Right lobe of liver (tissue), 6 donors: ENCODE measurements around the gene BTBD6. TPM values are rescaled to one million over a fixed set of nuclear protein-coding genes. Genes with fewer than 3 reads are reported as not detected.
A peak's percentile ranks its signal among the peaks of the same experiment; 100 is the strongest.
"Not testable (repeated sequence)": the region's sequence is repeated elsewhere in the genome, so short reads cannot be mapped to it uniquely, and the experiment has no call there.

Experiments
- ATAC-seq, 4 donors: fragments of 200-7000 bp; cut with Tn5 transposase; one replicate each; pipeline ENCODE4 v1.9.1; 2020; ENCODE audit warnings: mild to moderate bottlenecking in 4 of 4, moderate library complexity in 4 of 4
- DNase-seq, 3 donors: peaks; one replicate each; pipeline ENCODE4 v3.0.0-alpha.2; 2020
- H3K27ac ChIP-seq, 3 donors: fragments of 200-600 bp; one replicate each; pipeline ENCODE4 v1.8.0; 2022
- H3K27me3 ChIP-seq, 2 donors: fragments of 200-600 bp; one replicate each; pipeline ENCODE4 v1.8.0; 2022
- H3K36me3 ChIP-seq, 4 donors: fragments of 200-600 bp; sonication (generic) in 1 of 4; one replicate each; pipeline versions ENCODE4 v1.5.1 to v1.8.0; 2017 to 2022; ENCODE audit warnings: control low read depth in 1 of 4
- H3K4me1 ChIP-seq, 4 donors: fragments of 200-600 bp; sonication (generic) in 1 of 4; one replicate each; pipeline versions ENCODE4 v1.5.1 to v1.8.0; 2017 to 2022; ENCODE audit warnings: control low read depth in 1 of 4
- H3K4me3 ChIP-seq, 3 donors: fragments of 200-600 bp; one replicate each; pipeline ENCODE4 v1.8.0; 2022
- H3K9me3 ChIP-seq, 4 donors: fragments of 200-600 bp; sonication (generic) in 1 of 4; one replicate each; pipeline versions ENCODE4 v1.5.1 to v1.8.0; 2017 to 2022; ENCODE audit warnings: control low read depth in 1 of 4
- POLR2A ChIP-seq: fragments of 450-650 bp; IDR thresholded peaks from one replicate; pipeline ENCODE4 v1.6.1; 2017; ENCODE audit warnings: antibody characterized with exemption, mild to moderate bottlenecking
- WGBS: methylation state at CpG from one replicate; pipeline ENCODE4 v1.1.6; 2018; ENCODE audit warnings: low coverage, low lambda C conversion rate; ENCODE audit not compliant: insufficient coverage; ENCODE audit errors: missing lambda C conversion rate; 5-methylcytosine and 5-hydroxymethylcytosine counted together
- intact Hi-C, 2 donors: fragments of 100-400 bp; cut with DNase I; formaldehyde crosslinking; loops; one replicate each; pipeline versions ENCODE4 v1.11.2 to v1.14.1; 2022
- total RNA-seq, 6 experiments: library from RNA; depleted of rRNA in 2 of 6; stranded (reverse); fragments of >200 nt in 2 of 6; fragmentation: NEBNext Ultra II Directional in 3 of 6; extraction: Animal tissue kit (Norgen Biotek cat#: 25700) in 3 of 6; gene quantifications; one replicate each; pipeline versions ENCODE4 v1.1.0 to v1.2.4, GENCODE V29; 2016 to 2023
- TF ChIP-seq, protein P1 (sequence below), 4 donors: fragments of 200-600 bp in 3 of 4; fragments of 450-650 bp in 1 of 4; IDR thresholded peaks; one replicate each; pipeline versions ENCODE4 v1.5.1 to v1.8.0; 2016 to 2022; ENCODE audit warnings: antibody characterized with exemption in 4 of 4, mild to moderate bottlenecking in 2 of 4
- donor health status: DM: no; HTN: yes; CAD: no.
- donor health status: DM: no; HTN: no; CAD: no.
- donor health status: DM: no; HTN: no; CAD: no.
- donor health status: DM: no; HTN: yes; CAD: no.
- donor health status: DM: no; HTN: yes; CAD: no.

BTBD6 gene
- total RNA-seq, 6 experiments from 2014 or later = 16.5 to 25.0 (median 17.7) TPM

GRCh38 chr14:105285174-105285573, 36.8 kb downstream of the BTBD6 start:
- peak; percentile 83 to 86 (median 84) for ATAC-seq
- H3K4me1 ChIP-seq = peaks cover 0 to 43% (median 18%) of the 10 kb centered on the region in 4 donors
- peak overlapping the region in 2 of 3 donors; percentile 31 to 63 for H3K27ac ChIP-seq
- peak; percentile 45 to 82 (median 69) for DNase-seq
- no peaks in the 10 kb centered on the region for H3K27me3 ChIP-seq
- TF ChIP-seq POLR2A = no peak
- TF ChIP-seq, protein P1, sequence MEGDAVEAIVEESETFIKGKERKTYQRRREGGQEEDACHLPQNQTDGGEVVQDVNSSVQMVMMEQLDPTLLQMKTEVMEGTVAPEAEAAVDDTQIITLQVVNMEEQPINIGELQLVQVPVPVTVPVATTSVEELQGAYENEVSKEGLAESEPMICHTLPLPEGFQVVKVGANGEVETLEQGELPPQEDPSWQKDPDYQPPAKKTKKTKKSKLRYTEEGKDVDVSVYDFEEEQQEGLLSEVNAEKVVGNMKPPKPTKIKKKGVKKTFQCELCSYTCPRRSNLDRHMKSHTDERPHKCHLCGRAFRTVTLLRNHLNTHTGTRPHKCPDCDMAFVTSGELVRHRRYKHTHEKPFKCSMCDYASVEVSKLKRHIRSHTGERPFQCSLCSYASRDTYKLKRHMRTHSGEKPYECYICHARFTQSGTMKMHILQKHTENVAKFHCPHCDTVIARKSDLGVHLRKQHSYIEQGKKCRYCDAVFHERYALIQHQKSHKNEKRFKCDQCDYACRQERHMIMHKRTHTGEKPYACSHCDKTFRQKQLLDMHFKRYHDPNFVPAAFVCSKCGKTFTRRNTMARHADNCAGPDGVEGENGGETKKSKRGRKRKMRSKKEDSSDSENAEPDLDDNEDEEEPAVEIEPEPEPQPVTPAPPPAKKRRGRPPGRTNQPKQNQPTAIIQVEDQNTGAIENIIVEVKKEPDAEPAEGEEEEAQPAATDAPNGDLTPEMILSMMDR (IDR thresholded peaks at IDR 0.05) = no peak
- whole genome bisulfite sequencing = 15% methylated on average over 8 of the region's 8 CpGs
- no peaks in the 10 kb centered on the region for H3K36me3 ChIP-seq
- intact Hi-C loops = loop anchor here (10.0 kb wide), 3 partner anchors 70 to 190 kb away; no protein-coding TSS in a partner anchor
- H3K9me3 ChIP-seq = no peaks in the 10 kb centered on the region
- H3K4me3 ChIP-seq = no peak overlapping the region

- H3K4me1 ChIP-seq = peaks cover 0 to 43% (median 22%) of the 10 kb centered on the region in 4 donors
- 100% methylated on average over 6 of the region's 9 CpGs for WGBS
- no peak for DNase-seq
- no peaks in the 10 kb centered on the region for H3K27me3 ChIP-seq
- intact Hi-C loops = loop anchor here (10.0 kb wide), 3 partner anchors 68 to 192 kb away; no protein-coding TSS in a partner anchor
- peak overlapping the region in 1 of 3 donors; percentile 41 for H3K27ac ChIP-seq
- no peak overlapping the region for H3K4me3 ChIP-seq
- TF ChIP-seq POLR2A = no peak
- TF ChIP-seq, protein P1 (IDR thresholded peaks at IDR 0.05) = no peak
- no peak for ATAC-seq
- H3K36me3 ChIP-seq = no peaks in the 10 kb centered on the region
- H3K9me3 ChIP-seq = no peaks in the 10 kb centered on the region
Observed at GRCh38 chr14:105286759-105287144, 38.4 kb downstream of the BTBD6 start.

GRCh38 chr14:105287249-105288102, 39.1 kb downstream of the BTBD6 start:
- peak; percentile 9 to 65 (median 50) for ATAC-seq
- peaks cover 0 to 43% (median 22%) of the 10 kb centered on the region in 4 donors for H3K4me1 ChIP-seq

GRCh38 chr14:105288936-105289335, 40.6 kb downstream of the BTBD6 start:
- WGBS = 70% methylated on average over 5 of the region's 6 CpGs

More at GRCh38 chr14:105287249-105288102, 39.1 kb downstream of the BTBD6 start:
- peak overlapping the region in 2 of 3 donors; percentile 40 to 41 for H3K27ac ChIP-seq
- peak in 1 of 3 donors; percentile 70 for DNase-seq
- no peaks in the 10 kb centered on the region for H3K9me3 ChIP-seq
- H3K4me3 ChIP-seq = no peak overlapping the region
- TF ChIP-seq, protein P1 (IDR thresholded peaks at IDR 0.05) = no peak
- no peak for TF ChIP-seq POLR2A
- intact Hi-C loops = loop anchor here (10.0 kb wide), 3 partner anchors 67 to 193 kb away; no protein-coding TSS in a partner anchor
- H3K27me3 ChIP-seq = no peaks in the 10 kb centered on the region
- H3K36me3 ChIP-seq = no peaks in the 10 kb centered on the region
- whole genome bisulfite sequencing = 11% methylated on average over 5 of the region's 24 CpGs

More at GRCh38 chr14:105288936-105289335, 40.6 kb downstream of the BTBD6 start:
- not testable (repeated sequence) for ATAC-seq, H3K36me3 ChIP-seq, H3K4me3 ChIP-seq, H3K9me3 ChIP-seq, H3K27ac ChIP-seq, DNase-seq, H3K27me3 ChIP-seq
- intact Hi-C loops = loop anchor here (10.0 kb wide), 3 partner anchors 66 to 194 kb away; no protein-coding TSS in a partner anchor
- peaks cover 0 to 39% (median 21%) of the 10 kb centered on the region in 4 donors for H3K4me1 ChIP-seq
